CD4-positive, alpha-beta T cell (primary cell): ENCODE results near the gene LMBRD1. TPM values are rescaled to one million over a fixed set of nuclear protein-coding genes. Genes with fewer than 3 reads are reported as not detected.

ENCODE experiments used
- ATAC-seq: fragments of 200-7000 bp; cut with Tn5 transposase; one replicate; pipeline ENCODE4 v1.10.0; 2022; ENCODE audit warnings: mild to moderate bottlenecking; ENCODE audit not compliant: poor library complexity
- CTCF ChIA-PET: fragments of 350-600 bp; sonication (Branson Sonifier 250); formaldehyde crosslinking; loops from one replicate; lab custom pipeline; 2021; ENCODE audit warnings: antibody characterized with exemption, inconsistent platforms; lab: Charles Lee
- POLR2A ChIA-PET: fragments of 350-600 bp; sonication (Branson Sonifier 250); formaldehyde crosslinking; loops from one replicate; lab custom pipeline; 2021; ENCODE audit warnings: antibody characterized with exemption, inconsistent platforms; lab: Charles Lee
- DNase-seq, 14 experiments: peaks; one replicate each; pipeline ENCODE4 v3.0.0-alpha.2; 2013 to 2020; ENCODE audit warnings: mixed read lengths in 2 of 14
- H3K27ac ChIP-seq, 2 donors: one replicate each; pipeline versions ENCODE4 v1.5.1 to v1.7.0; 2013; ENCODE audit warnings: low read length in 2 of 2, low read depth in 1 of 2, mild to moderate bottlenecking in 1 of 2
- H3K27me3 ChIP-seq, 2 experiments: 1 replicate in 1 of 2; 2 replicates in 1 of 2; pipeline versions ENCODE4 v1.6.1 to v1.7.0; 2013; ENCODE audit warnings: low read length in 2 of 2, control low read depth in 1 of 2, mild to moderate bottlenecking in 1 of 2, moderate library complexity in 1 of 2; ENCODE audit not compliant: insufficient read depth in 2 of 2, control insufficient read depth in 1 of 2
- H3K36me3 ChIP-seq: one replicate; pipeline ENCODE4 v1.6.1; 2013; ENCODE audit warnings: low read length, control low read depth; ENCODE audit not compliant: insufficient read depth
- H3K4me1 ChIP-seq: one replicate; pipeline ENCODE4 v1.6.1; 2013; ENCODE audit warnings: low read length, control low read depth; ENCODE audit not compliant: insufficient read depth
- H3K4me3 ChIP-seq: one replicate; pipeline ENCODE4 v1.5.1; 2013; ENCODE audit warnings: mild to moderate bottlenecking, low read length, moderate library complexity
- H3K9me3 ChIP-seq, 2 experiments: 1 replicate in 1 of 2; 2 replicates in 1 of 2; pipeline versions ENCODE4 v1.6.1 to v1.7.0; 2013; ENCODE audit warnings: low read length in 2 of 2, mild to moderate bottlenecking in 2 of 2, control low read depth in 1 of 2, moderate library complexity in 1 of 2; ENCODE audit not compliant: control insufficient read depth in 1 of 2, insufficient read depth in 1 of 2
- H3K27ac Mint-ChIP-seq: one replicate; pipeline ENCODE4 v1.8.0; 2020; ENCODE audit warnings: mixed read lengths
- H3K27me3 Mint-ChIP-seq: one replicate; pipeline ENCODE4 v1.8.0; 2021; ENCODE audit warnings: mixed read lengths
- H3K36me3 Mint-ChIP-seq: one replicate; pipeline ENCODE4 v1.8.0; 2021; ENCODE audit warnings: low read depth, mixed read lengths
- H3K4me1 Mint-ChIP-seq: one replicate; pipeline ENCODE4 v1.8.0; 2021; ENCODE audit warnings: low read depth, mixed read lengths
- H3K4me3 Mint-ChIP-seq: one replicate; pipeline ENCODE4 v1.8.0; 2020; ENCODE audit warnings: mild to moderate bottlenecking, mixed read lengths
- H3K9me3 Mint-ChIP-seq: one replicate; pipeline ENCODE4 v1.8.0; 2020; ENCODE audit warnings: mixed read lengths
- CTCF ChIP-seq: fragments of 200-600 bp; IDR thresholded peaks from one replicate; pipeline ENCODE4 v1.8.0; 2022; ENCODE audit warnings: antibody characterized with exemption, mild to moderate bottlenecking
- intact Hi-C, 2 experiments: fragments of 100-400 bp; cut with DNase I in 1 of 2; cut with micrococcal nuclease in 1 of 2; formaldehyde crosslinking; loops; one replicate each; pipeline versions ENCODE4 v1.15.1 to v1.9.0; 2023 to 2025; cut with DNase I, micrococcal nuclease
- total RNA-seq, 174 experiments: library from RNA in 2 of 174; stranded (reverse) in 2 of 174; gene quantifications; one replicate each; pipeline ENCODE4 v1.2.3 and lab custom pipeline; 2021 to 2026

Gene LMBRD1
- total RNA-seq, 2 experiments from 2014 or later = 40.3 to 42.0 TPM

GRCh38 chr6:69696273-69696672 is 100.5 kb downstream of the LMBRD1 start:
- intact Hi-C loops = no loop called here
- Mint-ChIP-seq H3K36me3 (peaks cover 76% of the 10 kb centered on the region), H3K27ac (no peak overlapping the region), H3K9me3 (no peaks in the 10 kb centered on the region), H3K27me3 (no peaks in the 10 kb centered on the region), H3K4me1 (peaks cover 7% of the 10 kb centered on the region), H3K4me3 (no peak overlapping the region)
- ChIA-PET CTCF (no interaction called here), POLR2A (no interaction called here)
- TF ChIP-seq CTCF = no peak
- no peaks in the 10 kb centered on the region for H3K4me1 ChIP-seq
- peaks cover 40% of the 10 kb centered on the region for H3K36me3 ChIP-seq
- H3K27me3 ChIP-seq = no peaks in the 10 kb centered on the region
- H3K9me3 ChIP-seq = no peaks in the 10 kb centered on the region
- ATAC-seq (no peak), DNase-seq (no peak)
- H3K27ac ChIP-seq = no peak overlapping the region
- no peak overlapping the region for H3K4me3 ChIP-seq

- ATAC-seq (no peak), DNase-seq (no peak)
- no peaks in the 10 kb centered on the region for H3K9me3 ChIP-seq
- POLR2A ChIA-PET = no interaction called here
- Mint-ChIP-seq H3K4me3 (no peak overlapping the region), H3K36me3 (peaks cover 76% of the 10 kb centered on the region), H3K4me1 (peaks cover 13% of the 10 kb centered on the region), H3K9me3 (no peaks in the 10 kb centered on the region), H3K27me3 (no peaks in the 10 kb centered on the region), H3K27ac (no peak overlapping the region)
- TF ChIP-seq CTCF = no peak
- peaks cover 21% of the 10 kb centered on the region for H3K36me3 ChIP-seq
- no peaks in the 10 kb centered on the region for H3K4me1 ChIP-seq
- intact Hi-C loops = no loop called here
- CTCF ChIA-PET = no interaction called here
- H3K27ac ChIP-seq = no peak overlapping the region
- no peaks in the 10 kb centered on the region for H3K27me3 ChIP-seq
- H3K4me3 ChIP-seq = no peak overlapping the region
Observed at GRCh38 chr6:69693762-69694161, 103.0 kb downstream of the LMBRD1 start.

- ChIA-PET POLR2A (no interaction called here), CTCF (no interaction called here)
- Mint-ChIP-seq H3K4me3 (no peak overlapping the region), H3K27me3 (no peaks in the 10 kb centered on the region), H3K4me1 (peaks cover 14% of the 10 kb centered on the region), H3K36me3 (peaks cover 70% of the 10 kb centered on the region), H3K27ac (no peak overlapping the region), H3K9me3 (no peaks in the 10 kb centered on the region)
- Histone ChIP-seq H3K4me1 (no peaks in the 10 kb centered on the region), H3K27me3 (no peaks in the 10 kb centered on the region), H3K9me3 (no peaks in the 10 kb centered on the region), H3K27ac (no peak overlapping the region), H3K4me3 (no peak overlapping the region), H3K36me3 (peaks cover 11% of the 10 kb centered on the region)
- intact Hi-C loops = no loop called here
- TF ChIP-seq CTCF = no peak
- no peak for ATAC-seq
- no peak for DNase-seq
Observed at GRCh38 chr6:69690986-69691385, 105.8 kb downstream of the LMBRD1 start.
